HG03378 (cell line): ENCODE measurements around the gene NSUN3.

ENCODE experiments used
- ATAC-seq: cut with Tn5 transposase; IDR thresholded peaks from one replicate; pipeline ENCODE4 v1.9.1; 2021; ENCODE audit warnings: mild to moderate bottlenecking, moderate library complexity; ENCODE audit not compliant: unreplicated experiment

NSUN3 gene

DNA sequence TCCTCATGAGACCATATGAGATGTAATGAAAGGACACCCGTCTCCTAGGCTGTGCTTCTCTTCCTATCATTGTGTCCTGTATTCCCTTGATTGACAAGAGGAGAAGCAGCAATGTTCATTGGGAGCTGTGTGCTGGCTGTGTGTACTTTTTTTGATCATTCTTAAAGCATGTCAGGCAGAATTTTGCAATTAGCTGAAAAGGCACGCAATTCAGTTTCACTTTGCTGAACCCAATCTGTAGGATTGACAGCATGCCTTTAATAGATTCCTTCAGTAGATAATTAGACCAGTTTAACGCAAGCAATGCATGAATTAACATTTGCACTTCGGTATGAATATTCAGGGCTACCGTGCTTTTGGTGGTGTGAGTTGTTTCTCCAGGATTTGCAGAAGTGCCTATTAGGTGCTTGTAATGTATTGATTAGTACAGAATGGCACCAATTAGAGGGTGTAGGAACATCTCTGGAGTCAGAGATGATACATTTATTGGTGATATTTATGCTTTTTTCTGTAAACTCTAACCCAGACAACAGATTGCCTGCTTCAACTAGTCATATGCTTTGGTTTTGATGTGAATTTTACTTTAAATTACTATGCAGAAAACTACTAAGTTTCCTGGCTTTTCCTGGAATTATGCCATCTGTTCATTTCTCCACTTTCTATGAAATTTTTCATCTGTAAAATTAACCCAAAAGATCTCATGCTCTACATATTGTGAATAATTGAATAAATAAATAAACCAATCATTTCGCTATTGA is 114.3 kb downstream of the NSUN3 start:
- no peak for ATAC-seq
